Neural cell (in vitro differentiated cells): ENCODE measurements around the gene ENAH. TPM values are rescaled to one million over a fixed set of nuclear protein-coding genes. Genes with fewer than 3 reads are reported as not detected.

Experiments used
- H2AFZ ChIP-seq: fragments of 200-600, 300-800 bp; sonication (generic), shearing (Covaris generic); 2 replicates; pipeline ENCODE4 v1.6.0; 2014; ENCODE audit warnings: low read depth, mild to moderate bottlenecking, antibody characterized with exemption, low read length, moderate library complexity
- H3F3A ChIP-seq: fragments of 200-600 bp; shearing (Covaris generic); 2 replicates; pipeline ENCODE4 v1.6.1; 2016; ENCODE audit warnings: mild to moderate bottlenecking, moderate library complexity, mixed read lengths, antibody characterized with exemption, low read length; ENCODE audit not compliant: insufficient read depth, poor library complexity, severe bottlenecking
- H3K27ac ChIP-seq: fragments of 200-600, 300-800 bp; sonication (generic), shearing (Covaris generic); 2 replicates; pipeline ENCODE4 v1.5.1; 2014; ENCODE audit warnings: mild to moderate bottlenecking, low read length, moderate library complexity
- H3K27me3 ChIP-seq: fragments of 300-800, 200-600 bp; sonication (generic), shearing (Covaris generic); 2 replicates; pipeline ENCODE4 v1.6.0; 2014; ENCODE audit warnings: mild to moderate bottlenecking, low read depth, low read length, moderate library complexity; ENCODE audit not compliant: insufficient read depth
- H3K36me3 ChIP-seq: fragments of 300-800, 200-600 bp; sonication (generic), shearing (Covaris generic); 2 replicates; pipeline ENCODE4 v1.5.1; 2014; ENCODE audit warnings: mild to moderate bottlenecking, antibody characterized with exemption, low read length, moderate library complexity; ENCODE audit not compliant: insufficient read depth
- H3K4me2 ChIP-seq: fragments of 300-800, 200-600 bp; sonication (generic), shearing (Covaris generic); 2 replicates; pipeline ENCODE4 v1.6.0; 2014; ENCODE audit warnings: mild to moderate bottlenecking, low read length
- H3K4me3 ChIP-seq: fragments of 300-800, 200-600 bp; sonication (generic), shearing (Covaris generic); 2 replicates; pipeline ENCODE4 v1.5.1; 2014; ENCODE audit warnings: mild to moderate bottlenecking, low read length, moderate library complexity
- H3K79me2 ChIP-seq: fragments of 200-600 bp; shearing (Covaris generic); replicated peaks from 2 replicates; pipeline ENCODE4 v1.6.0; 2014; ENCODE audit warnings: mild to moderate bottlenecking, low read length, moderate library complexity; ENCODE audit not compliant: insufficient read depth
- H3K9ac ChIP-seq: fragments of 300-800, 200-600 bp; sonication (generic), shearing (Covaris generic); 2 replicates; pipeline ENCODE4 v1.6.1; 2016; ENCODE audit warnings: mild to moderate bottlenecking, low read length, mixed read lengths
- H3K9me2 ChIP-seq: fragments of 200-600 bp; shearing (Covaris generic); 2 replicates; pipeline ENCODE4 v1.6.1; 2016; ENCODE audit warnings: mild to moderate bottlenecking, low read length, mixed read lengths; ENCODE audit not compliant: insufficient read depth
- H3K9me3 ChIP-seq: fragments of 200-600, 300-800 bp; sonication (generic), shearing (Covaris generic); 2 replicates; pipeline ENCODE4 v1.6.1; 2016; ENCODE audit warnings: mild to moderate bottlenecking, mixed run types, low read length, moderate library complexity, mixed read lengths
- H4K20me1 ChIP-seq: fragments of 200-600 bp; shearing (Covaris generic); 2 replicates; pipeline ENCODE4 v1.6.1; 2016; ENCODE audit warnings: mild to moderate bottlenecking, mixed run types; ENCODE audit not compliant: insufficient read depth
- EP300 ChIP-seq: fragments of 450-650 bp; conservative IDR thresholded peaks from 2 replicates; pipeline ENCODE4 v1.6.1; 2014; ENCODE audit warnings: antibody characterized with exemption, mild to moderate bottlenecking, moderate library complexity; ENCODE audit not compliant: poor library complexity, severe bottlenecking
- EZH2 ChIP-seq: fragments of 200-600, 300-800 bp; shearing (Covaris generic), sonication (generic); IDR thresholded peaks from 2 replicates; pipeline ENCODE4 v1.6.1; 2014; ENCODE audit warnings: antibody characterized with exemption, low read length, borderline replicate concordance, mild to moderate bottlenecking; ENCODE audit not compliant: insufficient read depth, poor library complexity, severe bottlenecking
- MXI1 ChIP-seq: fragments of 450-650 bp; conservative IDR thresholded peaks from 2 replicates; pipeline ENCODE4 v1.6.1; 2014; ENCODE audit warnings: antibody characterized with exemption, mild to moderate bottlenecking; ENCODE audit not compliant: poor library complexity, severe bottlenecking
- POLR2AphosphoS5 ChIP-seq: IDR thresholded peaks from 2 replicates; pipeline ENCODE4 v1.6.1; 2012
- RAD21 ChIP-seq: fragments of 450-650 bp; conservative IDR thresholded peaks from 2 replicates; pipeline ENCODE4 v1.6.1; 2014; ENCODE audit warnings: antibody characterized with exemption, mild to moderate bottlenecking, moderate library complexity
- SMC3 ChIP-seq: fragments of 450-650 bp; conservative IDR thresholded peaks from 2 replicates; pipeline ENCODE4 v1.6.1; 2014; ENCODE audit warnings: antibody characterized with exemption, mild to moderate bottlenecking, moderate library complexity; ENCODE audit not compliant: poor library complexity
- TAF1 ChIP-seq: IDR thresholded peaks from 2 replicates; pipeline ENCODE4 v1.6.1; 2012; ENCODE audit warnings: low read depth
- polyA plus RNA-seq: library from polyadenylated mRNA; depleted of rRNA; stranded (reverse); fragments of >200 nt; gene quantifications from 2 replicates; pipeline ENCODE4 v1.2.3, GENCODE V29; 2014
- TF ChIP-seq, protein P1 (sequence below): fragments of 450-650 bp; IDR thresholded peaks from 2 replicates; pipeline ENCODE4 v1.5.1; 2014; ENCODE audit warnings: antibody characterized with exemption, mild to moderate bottlenecking, moderate library complexity; ENCODE audit not compliant: poor library complexity, severe bottlenecking
- TF ChIP-seq, protein P2 (sequence below): IDR thresholded peaks from 2 replicates; pipeline ENCODE4 v1.6.1; 2012; ENCODE audit warnings: borderline replicate concordance

The ENAH gene
- polyA plus RNA-seq, 1 donor from 2014 or later = 58.4 TPM

GRCh38 chr1:225471453-225472301, 181.2 kb downstream of the ENAH start (continued):
- no peak for TF ChIP-seq RAD21

DNA sequence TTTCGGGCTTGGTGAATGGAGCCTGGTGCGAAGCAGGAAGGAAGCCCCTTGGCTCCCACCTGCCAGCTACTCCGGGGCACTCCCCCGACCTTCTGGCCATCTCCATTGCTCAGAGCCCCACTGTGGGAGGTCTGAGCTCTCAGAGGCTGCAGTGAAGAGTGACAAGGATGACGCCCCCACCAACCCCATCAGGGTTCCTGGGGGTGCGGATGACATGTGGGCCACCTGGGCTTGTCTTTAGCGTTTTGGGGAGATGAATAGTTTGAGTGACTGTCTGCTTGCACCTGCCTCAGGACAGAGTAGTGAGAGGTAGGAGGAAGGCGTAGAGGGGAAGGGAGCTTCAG, 181.8 kb downstream of the ENAH start:
- H3K4me2 ChIP-seq = no peak overlapping the region
- no peaks in the 10 kb centered on the region for H3K36me3 ChIP-seq
- no peaks in the 10 kb centered on the region for H3K9me2 ChIP-seq
- H3K27me3 ChIP-seq = no peaks in the 10 kb centered on the region
- H3K9me3 ChIP-seq = no peaks in the 10 kb centered on the region
- H3K4me3 ChIP-seq = no peak overlapping the region
- H2AFZ ChIP-seq = no peak overlapping the region
- no peaks in the 10 kb centered on the region for H4K20me1 ChIP-seq
- H3K79me2 ChIP-seq = no peaks in the 10 kb centered on the region
- TF ChIP-seq POLR2AphosphoS5 (no peak), RAD21 (no peak), EP300 (no peak), SMC3 (no peak), TAF1 (no peak)
- TF ChIP-seq, protein P1, sequence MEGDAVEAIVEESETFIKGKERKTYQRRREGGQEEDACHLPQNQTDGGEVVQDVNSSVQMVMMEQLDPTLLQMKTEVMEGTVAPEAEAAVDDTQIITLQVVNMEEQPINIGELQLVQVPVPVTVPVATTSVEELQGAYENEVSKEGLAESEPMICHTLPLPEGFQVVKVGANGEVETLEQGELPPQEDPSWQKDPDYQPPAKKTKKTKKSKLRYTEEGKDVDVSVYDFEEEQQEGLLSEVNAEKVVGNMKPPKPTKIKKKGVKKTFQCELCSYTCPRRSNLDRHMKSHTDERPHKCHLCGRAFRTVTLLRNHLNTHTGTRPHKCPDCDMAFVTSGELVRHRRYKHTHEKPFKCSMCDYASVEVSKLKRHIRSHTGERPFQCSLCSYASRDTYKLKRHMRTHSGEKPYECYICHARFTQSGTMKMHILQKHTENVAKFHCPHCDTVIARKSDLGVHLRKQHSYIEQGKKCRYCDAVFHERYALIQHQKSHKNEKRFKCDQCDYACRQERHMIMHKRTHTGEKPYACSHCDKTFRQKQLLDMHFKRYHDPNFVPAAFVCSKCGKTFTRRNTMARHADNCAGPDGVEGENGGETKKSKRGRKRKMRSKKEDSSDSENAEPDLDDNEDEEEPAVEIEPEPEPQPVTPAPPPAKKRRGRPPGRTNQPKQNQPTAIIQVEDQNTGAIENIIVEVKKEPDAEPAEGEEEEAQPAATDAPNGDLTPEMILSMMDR = no peak
- TF ChIP-seq, protein P2, sequence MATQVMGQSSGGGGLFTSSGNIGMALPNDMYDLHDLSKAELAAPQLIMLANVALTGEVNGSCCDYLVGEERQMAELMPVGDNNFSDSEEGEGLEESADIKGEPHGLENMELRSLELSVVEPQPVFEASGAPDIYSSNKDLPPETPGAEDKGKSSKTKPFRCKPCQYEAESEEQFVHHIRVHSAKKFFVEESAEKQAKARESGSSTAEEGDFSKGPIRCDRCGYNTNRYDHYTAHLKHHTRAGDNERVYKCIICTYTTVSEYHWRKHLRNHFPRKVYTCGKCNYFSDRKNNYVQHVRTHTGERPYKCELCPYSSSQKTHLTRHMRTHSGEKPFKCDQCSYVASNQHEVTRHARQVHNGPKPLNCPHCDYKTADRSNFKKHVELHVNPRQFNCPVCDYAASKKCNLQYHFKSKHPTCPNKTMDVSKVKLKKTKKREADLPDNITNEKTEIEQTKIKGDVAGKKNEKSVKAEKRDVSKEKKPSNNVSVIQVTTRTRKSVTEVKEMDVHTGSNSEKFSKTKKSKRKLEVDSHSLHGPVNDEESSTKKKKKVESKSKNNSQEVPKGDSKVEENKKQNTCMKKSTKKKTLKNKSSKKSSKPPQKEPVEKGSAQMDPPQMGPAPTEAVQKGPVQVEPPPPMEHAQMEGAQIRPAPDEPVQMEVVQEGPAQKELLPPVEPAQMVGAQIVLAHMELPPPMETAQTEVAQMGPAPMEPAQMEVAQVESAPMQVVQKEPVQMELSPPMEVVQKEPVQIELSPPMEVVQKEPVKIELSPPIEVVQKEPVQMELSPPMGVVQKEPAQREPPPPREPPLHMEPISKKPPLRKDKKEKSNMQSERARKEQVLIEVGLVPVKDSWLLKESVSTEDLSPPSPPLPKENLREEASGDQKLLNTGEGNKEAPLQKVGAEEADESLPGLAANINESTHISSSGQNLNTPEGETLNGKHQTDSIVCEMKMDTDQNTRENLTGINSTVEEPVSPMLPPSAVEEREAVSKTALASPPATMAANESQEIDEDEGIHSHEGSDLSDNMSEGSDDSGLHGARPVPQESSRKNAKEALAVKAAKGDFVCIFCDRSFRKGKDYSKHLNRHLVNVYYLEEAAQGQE = no peak
- H3K9ac ChIP-seq = no peak overlapping the region
- no peak overlapping the region for H3K27ac ChIP-seq
- no peaks in the 10 kb centered on the region for H3F3A ChIP-seq

GRCh38 chr1:225470211-225471108, 182.5 kb downstream of the ENAH start:
- no peak overlapping the region for H3K4me2 ChIP-seq
- no peaks in the 10 kb centered on the region for H3F3A ChIP-seq
- H3K4me3 ChIP-seq = no peak overlapping the region
- no peaks in the 10 kb centered on the region for H3K9me3 ChIP-seq
- no peaks in the 10 kb centered on the region for H3K9me2 ChIP-seq
- no peaks in the 10 kb centered on the region for H4K20me1 ChIP-seq
- H3K36me3 ChIP-seq = no peaks in the 10 kb centered on the region
- no peak overlapping the region for H3K9ac ChIP-seq
- H3K79me2 ChIP-seq = no peaks in the 10 kb centered on the region
- no peak overlapping the region for H2AFZ ChIP-seq
- no peak overlapping the region for H3K27ac ChIP-seq
- no peaks in the 10 kb centered on the region for H3K27me3 ChIP-seq
- TF ChIP-seq MXI1 (no peak), EZH2 (no peak), POLR2AphosphoS5 (no peak), TAF1 (no peak), SMC3 (no peak), RAD21 (no peak), EP300 (no peak)
- TF ChIP-seq, protein P2 = no peak
- TF ChIP-seq, protein P1 = no peak
